NCI-H2171 (cell line): ENCODE measurements around the gene SPTA1.

Experiments
- DNase-seq: peaks from one replicate; lab custom pipeline; 2025; lab: John Stamatoyannopoulos, UW

SPTA1 gene

GRCh38 chr1:158570480-158570879, 116.0 kb downstream of the SPTA1 start, which contains the start of gene OR6P1:
Gene OR6P1, minus strand, starts transcription at chr1:158570580. Its CDS starts 6,976 bp downstream, at chr1:158563604.
- no peak for DNase-seq

- DNase-seq: no peak
Observed at GRCh38 chr1:158564608-158565007, 121.9 kb downstream of the SPTA1 start.

GRCh38 chr1:158563853-158564252, 122.7 kb downstream of the SPTA1 start:
- no peak for DNase-seq
